Measurements from ENCODE around the gene PRKCH.

Gene PRKCH

DNA sequence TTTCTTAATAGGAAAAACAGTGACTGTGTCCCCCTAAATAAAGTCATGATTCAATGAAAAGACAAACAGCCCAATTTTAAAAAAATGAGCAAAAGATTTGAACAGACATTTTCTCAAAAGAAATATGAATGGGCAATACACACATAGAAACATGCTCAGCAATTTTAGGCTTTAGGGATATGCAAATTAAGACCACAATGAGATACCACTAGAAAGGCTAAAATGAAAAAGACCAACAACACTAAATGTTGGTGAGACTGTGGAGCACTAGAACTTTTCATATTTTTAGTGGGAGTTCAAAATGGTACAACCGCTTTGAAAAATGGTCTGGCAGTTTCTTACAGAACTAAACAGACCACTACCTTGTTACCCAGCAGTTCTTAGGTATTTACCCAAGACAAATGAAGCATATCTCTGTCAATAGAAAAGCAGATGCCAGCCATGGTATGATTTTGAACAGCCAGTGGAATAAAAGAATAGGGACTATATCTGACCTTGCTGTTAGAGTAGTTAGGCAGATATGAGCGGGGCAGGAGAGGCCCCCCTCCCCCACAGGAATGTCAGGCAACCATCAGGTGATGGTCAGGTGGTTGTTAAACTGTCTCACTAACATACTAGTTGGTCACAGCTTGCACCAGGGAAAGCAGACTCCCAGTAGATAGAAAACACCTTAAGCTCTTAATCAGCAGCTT, 108.8 kb downstream of the PRKCH start:
- no peak for DNase-seq

DNA sequence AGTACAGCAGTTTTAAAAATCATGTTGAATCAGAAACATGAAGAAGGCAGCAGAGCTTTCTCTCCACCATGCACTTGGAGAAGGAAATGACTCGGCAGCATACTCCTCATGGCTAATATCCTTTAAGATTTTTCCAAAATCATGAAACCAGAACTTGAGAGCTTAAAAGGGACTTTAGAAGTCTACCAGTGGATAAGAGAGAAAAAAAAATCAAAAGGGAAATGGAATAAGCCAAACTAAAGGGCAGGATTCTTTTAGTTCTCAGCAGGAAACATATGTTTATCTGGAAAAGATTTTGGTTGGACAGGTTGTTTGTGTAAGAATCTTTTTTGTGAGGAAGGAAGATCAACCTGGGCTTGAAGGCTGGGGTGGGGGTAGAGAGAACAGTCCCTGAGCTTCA, 111.8 kb downstream of the PRKCH start:
- DNase-seq = peak in 1 of 2 donors; percentile 29

DNA sequence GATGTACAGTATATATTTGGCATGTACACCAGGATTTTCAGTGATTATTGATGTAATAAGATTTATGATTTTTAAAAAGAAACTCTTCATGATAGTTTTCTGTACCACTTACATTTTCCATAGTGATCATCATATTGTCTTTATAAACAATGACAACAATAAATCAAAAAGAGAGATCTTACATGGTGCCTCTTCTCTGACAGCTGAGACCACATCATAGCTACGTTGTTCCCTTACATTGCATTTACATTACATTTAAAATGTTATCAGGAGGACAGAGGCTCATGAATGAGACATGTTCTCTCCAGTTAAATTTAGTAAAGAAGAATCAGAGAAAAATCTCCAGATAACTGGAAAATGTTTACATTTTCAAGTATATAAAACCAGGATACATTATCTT, 112.4 kb downstream of the PRKCH start:
- DNase-seq = no peak

DNA sequence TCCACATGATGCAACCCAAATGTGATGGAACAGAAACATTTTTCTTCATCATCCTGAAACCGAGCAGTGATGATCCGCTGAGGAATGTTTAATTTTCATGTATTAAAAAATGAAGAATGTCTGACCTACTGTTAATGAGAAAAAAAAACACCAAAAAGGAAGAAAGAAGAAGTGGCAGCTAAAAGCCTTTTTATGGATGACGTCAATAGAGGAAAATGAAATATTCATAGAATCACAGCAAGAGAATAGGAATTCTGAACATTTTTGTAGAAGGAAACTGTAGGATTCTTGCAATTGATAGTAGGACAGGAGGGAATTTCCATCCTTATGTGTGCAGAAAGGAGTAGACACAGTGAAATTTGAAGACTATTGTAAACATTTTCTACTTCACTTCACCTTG, 112.9 kb downstream of the PRKCH start:
- no peak for DNase-seq

DNA sequence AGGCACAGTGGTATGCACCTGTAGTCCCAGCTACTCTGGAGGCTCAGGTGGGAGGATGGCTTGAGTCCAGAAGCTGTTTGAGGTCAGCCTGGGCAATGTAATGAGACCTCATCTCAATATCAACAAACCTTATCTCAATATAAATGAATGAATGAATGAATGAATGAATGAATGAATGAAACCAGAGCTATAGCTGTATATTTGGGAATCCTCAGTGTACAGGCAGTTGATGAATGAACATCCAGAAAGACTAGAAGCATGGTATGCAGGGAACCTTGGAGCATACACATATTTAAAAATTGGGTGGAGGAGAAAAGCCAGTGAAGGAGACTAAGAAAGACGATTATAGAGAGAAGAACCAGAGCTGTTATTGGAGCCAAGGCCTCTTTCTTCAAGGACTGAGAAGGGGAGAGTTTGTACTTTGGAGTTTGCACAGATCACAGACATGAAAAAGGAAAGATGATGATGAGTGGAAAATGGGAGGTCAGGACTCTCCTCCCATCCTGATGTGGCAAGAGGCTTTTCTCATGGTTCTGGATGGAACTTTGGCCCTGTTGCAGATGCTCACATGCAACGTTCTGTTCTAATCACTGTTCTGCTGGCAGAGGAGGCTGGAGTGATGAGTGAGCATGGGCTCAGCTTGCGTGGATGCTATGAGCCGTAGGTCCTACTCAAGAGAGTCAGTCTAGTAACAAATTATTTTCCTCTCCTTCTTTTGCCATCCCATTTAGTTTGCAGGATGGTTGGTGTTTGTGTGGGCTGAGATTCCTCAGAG, 114.4 kb downstream of the PRKCH start:
- no peak for DNase-seq

DNA sequence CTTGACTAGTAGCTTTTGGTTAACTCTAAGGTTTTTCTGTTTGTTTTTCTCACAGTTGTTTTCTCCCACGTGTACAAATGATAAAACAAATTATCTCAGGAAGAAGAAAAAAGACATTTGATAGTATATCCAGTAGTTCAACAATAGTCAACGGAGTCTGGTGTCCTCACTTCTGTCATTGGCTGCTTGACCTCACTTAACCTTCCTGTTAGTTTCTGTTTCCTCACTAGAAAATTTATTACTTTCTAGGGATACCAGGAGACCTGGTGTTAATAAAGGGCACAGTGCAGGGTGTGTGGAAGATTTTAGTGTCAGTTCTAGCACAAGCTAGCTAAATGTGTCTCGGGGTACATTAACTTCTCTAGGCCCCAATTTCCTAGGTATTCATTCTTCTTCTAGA, 116.0 kb downstream of the PRKCH start:
- DNase-seq = no peak

DNA sequence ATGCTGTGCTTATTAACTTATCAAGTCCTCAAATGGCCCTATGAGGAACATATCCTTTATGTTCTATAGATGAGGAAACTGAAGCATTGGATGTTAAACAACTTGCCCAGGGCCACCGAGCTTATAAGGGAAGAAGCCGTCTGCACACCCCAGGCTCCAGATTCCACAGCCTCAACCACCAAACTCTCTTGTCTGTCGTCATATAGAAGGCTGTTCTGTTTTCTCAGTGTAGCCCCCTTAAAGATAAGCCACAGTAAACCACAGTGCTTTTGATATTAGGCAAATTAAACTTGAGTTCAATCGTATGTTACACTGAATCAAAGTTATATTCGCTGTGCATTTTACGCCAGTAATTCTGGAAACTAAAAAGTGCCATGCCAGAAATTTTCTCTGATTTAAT, 116.7 kb downstream of the PRKCH start:
- no peak for DNase-seq

DNA sequence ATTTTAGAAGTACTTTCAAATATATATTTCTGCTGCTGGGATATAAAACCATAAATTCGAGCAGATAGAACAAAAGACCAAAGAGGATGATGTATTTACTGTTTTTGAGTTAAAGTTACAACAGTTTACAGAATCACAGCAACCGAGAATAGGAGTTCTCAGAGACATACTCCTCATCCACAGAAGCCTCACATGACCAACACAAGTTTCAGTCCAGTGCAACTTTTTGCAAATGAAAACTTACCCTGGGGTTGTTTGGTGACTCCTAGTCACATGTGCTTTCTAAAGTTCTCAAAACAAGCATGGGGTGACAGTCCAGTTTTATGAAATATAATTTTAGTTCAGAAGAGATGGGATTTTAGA, 117.1 kb downstream of the PRKCH start:
- no peak for DNase-seq

DNA sequence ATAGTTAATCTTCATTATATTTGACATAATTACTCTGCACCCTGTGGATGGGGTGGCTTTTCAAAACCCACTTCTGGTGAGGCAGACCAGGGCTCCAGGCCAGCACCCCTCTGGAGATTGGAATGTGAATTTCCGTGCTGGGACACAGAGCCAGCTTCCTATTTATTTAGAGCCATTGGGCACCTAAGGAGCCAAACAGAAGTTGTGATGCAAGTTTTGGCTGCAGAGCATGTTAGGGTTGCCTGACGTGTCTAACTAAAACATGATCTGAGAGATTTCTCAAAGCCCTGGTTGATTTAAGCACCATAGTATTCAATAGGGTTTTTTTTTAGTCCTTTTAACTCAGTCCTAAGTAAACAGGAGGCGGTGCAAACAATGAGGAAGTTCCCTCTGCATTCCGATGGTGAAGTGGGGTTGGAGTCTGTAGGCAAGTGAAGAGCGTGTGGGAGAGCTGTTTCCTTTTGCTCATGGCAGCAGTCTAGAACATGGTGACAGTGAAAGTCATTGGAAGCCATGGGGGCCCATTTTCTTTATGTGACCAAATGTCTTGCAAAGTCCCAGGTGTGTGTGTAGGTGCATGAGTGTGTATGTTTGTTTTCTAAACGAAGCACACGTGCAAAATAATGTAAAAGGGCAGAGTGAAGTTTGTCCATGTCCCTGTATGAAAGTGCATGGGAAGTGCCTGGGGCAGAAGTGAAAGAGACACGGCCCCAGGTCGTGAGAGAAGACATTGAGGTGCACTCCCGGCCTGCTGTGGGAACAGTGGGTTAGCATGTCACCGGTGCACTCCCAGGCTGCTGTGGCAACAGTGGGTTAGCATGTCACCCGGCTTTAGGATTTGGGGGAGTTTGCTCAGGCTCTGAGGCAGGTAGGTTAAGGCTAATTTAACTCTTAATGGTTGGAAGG, 117.7 kb downstream of the PRKCH start:
- peak in 1 of 2 donors; percentile 82 for DNase-seq

DNA sequence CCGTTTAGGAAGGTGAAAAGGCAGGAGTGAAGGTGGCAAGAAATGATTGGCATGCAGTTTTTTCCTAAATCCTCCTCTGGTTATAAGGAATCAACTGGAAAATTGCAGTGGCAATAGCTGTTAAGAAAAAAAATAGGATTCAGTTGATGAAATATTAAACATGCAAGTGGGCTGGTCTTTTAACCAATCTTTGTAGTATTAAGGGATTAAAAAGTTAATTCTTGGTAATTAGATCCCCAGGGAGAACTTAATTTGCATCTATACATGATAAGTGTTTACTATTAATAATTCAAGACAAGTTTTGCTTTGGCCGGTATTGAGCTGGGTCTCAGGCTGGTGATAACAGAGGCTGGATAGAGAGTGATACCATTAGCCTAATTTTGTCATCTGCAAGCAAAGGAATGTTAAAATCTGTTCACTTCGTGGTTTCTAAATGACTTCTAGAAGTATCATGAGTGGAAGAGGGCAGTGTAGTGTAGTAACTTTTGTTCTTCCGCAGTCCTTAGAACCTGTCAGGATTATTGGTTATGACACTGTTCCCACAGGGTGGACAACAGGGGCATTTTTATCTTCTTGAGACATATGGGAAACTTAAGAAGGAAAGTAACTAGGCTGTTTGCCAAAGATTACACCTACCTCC, 118.5 kb downstream of the PRKCH start:
- no peak for DNase-seq

DNA sequence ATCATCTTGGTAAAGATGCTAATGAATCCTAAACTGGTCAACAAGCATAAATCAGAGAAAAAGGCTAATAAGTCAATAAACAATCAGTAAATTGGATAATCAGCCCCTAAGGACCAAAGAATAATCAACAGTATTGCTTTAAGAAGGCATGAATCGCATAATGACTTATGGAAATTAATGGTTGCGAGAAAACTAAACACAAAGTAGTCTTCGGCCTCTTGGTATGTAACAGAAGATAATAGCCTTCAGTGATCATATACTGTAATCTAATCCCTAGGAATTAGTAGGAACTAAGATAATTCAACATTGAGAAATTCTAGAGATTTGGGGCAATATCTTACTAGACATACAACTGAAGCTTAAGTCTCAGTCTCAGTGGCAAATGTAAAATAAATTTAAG, 122.1 kb downstream of the PRKCH start:
- no peak for DNase-seq

DNA sequence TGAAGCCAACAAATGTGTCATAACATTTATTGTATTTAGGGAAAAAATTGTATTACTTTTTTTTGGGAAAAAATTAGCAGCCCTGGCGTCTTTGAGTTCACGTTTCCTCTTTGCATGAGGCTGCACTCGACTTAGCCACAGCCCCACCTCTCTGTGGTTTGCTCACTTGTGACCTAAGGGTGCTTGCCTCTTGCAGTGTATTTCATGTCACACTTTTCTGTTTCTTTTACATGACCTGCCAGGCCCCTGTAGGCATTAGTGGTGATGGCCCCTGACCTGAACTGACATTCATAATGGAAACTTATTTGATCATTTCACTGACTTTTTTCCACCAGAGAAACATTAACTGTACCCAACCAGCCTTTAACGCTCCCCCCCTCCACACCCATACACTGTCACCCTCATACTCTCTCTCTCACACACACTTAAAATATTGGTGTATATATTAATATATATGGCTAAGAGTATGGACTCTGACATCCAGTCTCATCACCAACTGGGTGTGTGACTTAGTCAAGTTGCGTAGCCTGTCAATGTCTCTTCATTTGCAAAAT, 122.9 kb downstream of the PRKCH start:
- peak in 1 of 2 donors; percentile 21 for DNase-seq

DNA sequence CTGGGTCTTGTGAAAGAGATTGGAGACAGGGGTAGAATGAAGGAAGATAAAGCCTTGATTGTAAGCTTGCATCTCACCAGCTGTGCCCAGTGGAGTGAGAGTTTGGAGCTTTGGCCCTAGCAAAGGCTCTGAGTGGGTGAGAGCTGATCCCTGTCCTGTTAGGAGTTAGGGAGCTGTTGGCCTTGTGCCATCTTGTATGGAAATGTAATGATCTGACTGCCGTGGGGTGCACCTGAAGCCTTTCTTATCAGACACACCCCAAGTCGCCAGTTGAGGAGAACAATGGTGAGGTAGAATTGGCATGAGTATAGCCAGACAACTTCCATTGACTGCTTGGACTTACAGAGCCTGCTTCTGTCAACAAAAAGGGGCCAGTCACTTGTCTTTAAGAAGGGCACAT, 130.1 kb downstream of the PRKCH start:
- no peak for DNase-seq

DNA sequence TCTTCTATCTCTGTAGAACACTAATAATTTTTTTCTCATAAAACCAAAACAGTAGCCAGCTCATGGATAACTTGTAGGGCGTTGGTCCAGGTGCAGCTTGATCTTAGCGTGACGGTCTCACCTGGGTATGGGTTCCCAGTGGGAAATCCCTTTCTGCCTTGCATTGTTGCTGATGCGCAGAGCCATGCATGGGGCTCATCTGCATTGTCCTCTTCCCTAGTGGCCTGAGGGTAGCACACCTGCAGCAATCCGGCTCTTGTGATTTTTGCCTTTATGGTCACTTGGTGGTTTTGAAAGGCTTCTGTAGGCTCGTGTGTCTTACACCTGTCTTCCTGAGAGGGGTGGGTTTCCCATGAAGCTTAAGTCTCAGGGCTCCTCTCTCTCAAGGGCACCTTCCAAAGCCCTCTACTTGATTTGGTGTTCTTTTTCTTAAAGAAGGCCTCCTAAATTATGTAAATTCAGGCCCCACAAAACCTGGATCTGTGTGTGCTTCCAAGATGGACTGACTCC, 130.6 kb downstream of the PRKCH start:
- no peak for DNase-seq

DNA sequence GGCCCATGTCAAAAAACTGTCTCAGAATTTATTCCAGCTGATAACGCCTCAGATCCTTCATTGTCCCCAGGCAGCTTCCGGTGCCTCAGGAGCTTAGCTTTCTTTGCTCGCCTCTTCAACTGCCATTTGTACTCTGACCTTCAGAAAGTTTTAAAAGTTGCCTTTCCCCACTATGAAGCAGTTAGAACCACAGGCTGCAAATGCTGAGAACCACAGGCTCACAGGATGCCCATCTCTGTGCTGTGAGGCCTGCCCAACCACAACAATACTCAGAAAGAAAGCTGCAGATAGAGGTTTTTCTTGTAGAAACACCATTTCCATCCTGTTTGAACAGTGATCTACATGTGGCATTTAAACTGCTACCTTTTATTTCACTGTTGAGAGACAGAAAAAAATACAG, 131.1 kb downstream of the PRKCH start:
- DNase-seq = no peak

DNA sequence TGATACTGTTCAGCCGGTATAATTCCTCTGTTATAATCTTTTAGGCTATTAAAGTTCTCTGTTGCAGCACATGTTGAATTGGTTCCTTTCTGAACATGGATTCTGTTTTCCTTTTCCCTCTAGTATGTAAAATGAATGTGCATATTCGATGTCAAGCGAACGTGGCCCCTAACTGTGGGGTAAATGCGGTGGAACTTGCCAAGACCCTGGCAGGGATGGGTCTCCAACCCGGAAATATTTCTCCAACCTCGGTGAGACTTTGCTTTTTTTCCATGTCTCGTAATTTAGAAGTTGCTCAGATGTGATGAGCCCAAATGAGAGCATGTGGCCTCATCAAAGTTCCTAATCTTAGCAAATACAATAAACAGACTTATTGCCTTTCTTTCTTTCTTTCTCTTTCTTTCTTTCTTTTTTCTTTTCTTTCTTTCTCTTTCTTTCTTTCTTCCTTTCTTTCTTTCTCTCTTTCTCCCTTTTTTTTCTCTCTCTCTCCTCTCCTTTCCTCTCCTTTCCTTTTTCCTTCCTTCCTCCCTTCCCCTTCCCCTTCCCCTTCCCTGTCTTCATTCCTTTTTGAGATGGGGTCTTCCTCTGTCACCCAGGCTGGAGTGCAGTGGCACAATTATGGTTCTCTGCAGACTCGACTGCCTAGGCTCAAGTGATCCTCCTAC, 131.9 kb downstream of the PRKCH start:
- no peak for DNase-seq

DNA sequence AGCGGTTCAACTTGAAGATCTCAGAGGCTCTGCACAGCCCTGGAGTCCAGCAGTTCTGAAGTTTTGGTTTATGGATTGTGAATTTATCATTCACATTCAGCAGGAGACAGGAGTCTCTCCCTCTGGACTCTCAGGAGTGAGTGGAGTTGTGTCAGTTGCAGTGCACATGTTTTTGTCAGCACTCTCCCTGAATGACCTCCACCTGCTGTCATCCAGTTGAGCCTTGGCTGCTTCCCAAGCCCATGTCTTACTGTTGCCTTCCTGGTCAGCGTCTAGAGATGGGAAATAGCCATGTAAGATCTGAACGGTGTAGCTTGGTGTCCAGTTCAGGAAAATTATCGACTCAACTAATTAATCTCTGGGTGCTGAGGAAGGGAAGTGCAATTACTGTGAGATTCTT, 133.2 kb downstream of the PRKCH start:
- DNase-seq = no peak

DNA sequence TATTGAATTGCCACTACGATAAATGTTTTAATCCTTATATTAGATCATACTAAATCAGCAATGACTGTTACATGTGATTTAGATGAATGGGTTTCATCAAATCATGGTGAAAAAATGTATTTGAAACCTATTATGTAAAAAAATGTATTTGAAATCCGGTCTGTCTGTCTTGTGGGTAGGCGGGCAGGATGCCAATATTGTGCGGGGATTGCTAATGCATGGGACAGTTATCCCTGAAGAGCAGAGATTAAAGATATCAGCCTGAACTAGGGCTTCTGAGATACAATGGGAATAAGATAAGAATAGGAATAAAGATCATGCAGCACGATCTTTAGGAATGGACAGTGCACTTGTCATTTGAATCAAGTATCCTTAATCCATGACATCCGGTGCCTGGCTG, 134.0 kb downstream of the PRKCH start:
- DNase-seq = no peak

DNA sequence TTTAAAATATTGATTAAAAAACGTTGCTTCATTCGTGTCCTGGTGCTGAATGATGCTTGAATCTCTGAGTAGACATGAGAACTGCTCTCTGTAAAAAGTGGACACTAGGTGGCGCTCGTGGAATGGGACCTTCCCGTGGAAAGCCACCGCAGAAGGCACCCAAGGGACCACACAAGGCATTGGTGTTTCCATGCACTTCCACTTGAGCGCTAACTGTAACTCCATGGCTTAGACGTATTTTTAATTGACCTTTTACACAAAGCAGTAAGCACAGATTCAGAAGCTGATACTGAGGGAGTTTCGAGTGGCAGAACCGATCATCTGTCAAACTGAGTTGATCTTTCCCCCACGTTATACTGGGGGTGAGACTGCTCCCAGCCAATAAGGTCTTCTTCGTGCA, 135.3 kb downstream of the PRKCH start:
- DNase-seq = peak; percentile 43 to 64

DNA sequence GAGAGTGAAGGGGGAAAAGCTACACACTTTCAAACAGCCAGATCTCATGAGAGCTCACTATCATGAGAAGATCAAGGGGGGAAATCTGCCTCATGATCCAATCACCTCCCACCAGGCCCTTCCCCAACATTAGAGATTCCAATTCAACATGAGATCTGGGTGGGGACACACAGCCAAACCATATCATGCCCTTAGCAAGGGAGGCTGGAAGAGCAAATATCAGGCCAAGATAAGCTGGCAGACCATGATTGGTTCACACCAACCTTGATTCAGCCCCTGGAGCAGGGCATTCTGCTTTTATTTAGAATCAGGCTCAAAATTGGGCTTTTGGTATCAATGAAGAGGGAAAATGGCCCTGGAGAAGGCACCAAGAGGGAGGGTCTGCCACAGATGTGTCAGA, 137.4 kb downstream of the PRKCH start:
- DNase-seq = no peak

DNA sequence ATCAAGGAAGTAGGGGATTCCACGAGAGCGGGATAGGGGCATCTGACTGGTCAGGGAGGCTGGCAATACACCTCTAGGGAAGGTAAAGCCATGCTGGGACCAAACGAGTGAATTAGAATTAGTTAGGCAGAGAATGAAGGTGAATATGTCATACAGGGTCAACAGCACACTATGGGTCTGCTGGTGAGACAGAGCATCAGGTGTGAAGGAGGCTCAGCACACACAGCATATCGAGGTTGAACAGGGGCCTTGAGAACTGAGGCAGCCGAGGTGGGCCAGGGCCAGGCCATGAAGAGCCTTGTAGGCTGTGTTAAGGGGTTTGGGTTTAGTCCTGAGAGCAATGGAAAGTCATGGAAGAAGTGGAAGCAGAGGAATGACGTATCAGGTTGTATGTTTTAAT, 137.8 kb downstream of the PRKCH start:
- DNase-seq = no peak

DNA sequence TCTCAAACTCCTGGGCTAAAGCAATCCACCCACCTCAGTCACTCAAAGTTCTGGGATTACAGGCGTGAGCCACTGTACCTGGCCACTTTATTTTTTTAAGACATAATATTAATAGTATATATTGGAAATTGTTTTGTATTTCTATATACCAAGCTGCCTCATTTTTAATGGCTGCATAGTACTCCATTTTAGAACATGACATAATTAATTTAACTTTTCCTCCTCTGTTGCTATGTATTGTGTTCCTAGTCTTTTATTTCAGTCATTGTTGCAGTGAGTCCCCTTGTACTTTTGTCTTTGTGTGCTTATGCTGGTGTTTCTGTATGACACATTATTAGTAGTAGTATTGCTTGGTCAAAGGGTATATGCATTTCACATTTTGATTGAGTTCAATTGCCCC, 138.7 kb downstream of the PRKCH start:
- no peak for DNase-seq

Measured in bone marrow (tissue), 2 donors.